ENCODE data around the gene PLOD2. TPM values are rescaled to one million over a fixed set of nuclear protein-coding genes. Genes with fewer than 3 reads are reported as not detected.

Gene PLOD2
- total RNA-seq, 2 experiments from 2014 or later, result not detected

- Histone ChIP-seq H3K27ac (ENCODE audit: low read depth, low read length, poor library complexity, severe bottlenecking) (no peak overlapping the region), H3K4me1 (ENCODE audit: insufficient read depth, low read length, poor library complexity, severe bottlenecking) (no peaks in the 10 kb centered on the region), H4K20me1 (ENCODE audit: insufficient read depth, low read length) (no peaks in the 10 kb centered on the region), H3K79me2 (ENCODE audit: insufficient read depth, low read depth, low read length) (no peaks in the 10 kb centered on the region), H3K9me2 (ENCODE audit: insufficient read depth, low read length) (no peaks in the 10 kb centered on the region), H3K36me3 (ENCODE audit: insufficient read depth, low read length) (no peaks in the 10 kb centered on the region), H3K4me2 (ENCODE audit: low read length) (no peak overlapping the region), H3K4me3 (ENCODE audit: low read depth, low read length, poor library complexity, severe bottlenecking) (no peak overlapping the region), H2AFZ (ENCODE audit: low read length) (no peak overlapping the region), H3K9me3 (ENCODE audit: low read length) (no peaks in the 10 kb centered on the region)
- DNase-seq (ENCODE audit: low spot score), result no peak
- ChIA-PET POLR2A (no interaction called here), CTCF (ENCODE audit: unreplicated experiment) (no interaction called here)
- intact Hi-C loops (cut with micrococcal nuclease; ENCODE audit: unreplicated experiment), result no loop called here
- BruUV-seq (replicated peaks), result no TSS peak
- TF ChIP-seq EZH2phosphoT487 (IDR thresholded peaks at IDR 0.05; ENCODE audit: borderline replicate concordance, low read depth, low read length), result no peak
- no peak for TF ChIP-seq CTCF (conservative IDR thresholded peaks at IDR 0.05; ENCODE audit: low read length)
Observed at GRCh38 chr3:146050691-146051090, 110.3 kb downstream of the PLOD2 start.

- Histone ChIP-seq H2AFZ (ENCODE audit: low read length) (no peak overlapping the region), H3K27ac (ENCODE audit: low read depth, low read length, poor library complexity, severe bottlenecking) (no peak overlapping the region), H3K4me2 (ENCODE audit: low read length) (no peak overlapping the region), H3K9me2 (ENCODE audit: insufficient read depth, low read length) (no peaks in the 10 kb centered on the region), H3K9me3 (ENCODE audit: low read length) (no peaks in the 10 kb centered on the region), H3K4me1 (ENCODE audit: insufficient read depth, low read length, poor library complexity, severe bottlenecking) (no peaks in the 10 kb centered on the region), H4K20me1 (ENCODE audit: insufficient read depth, low read length) (no peaks in the 10 kb centered on the region), H3K79me2 (ENCODE audit: insufficient read depth, low read depth, low read length) (no peaks in the 10 kb centered on the region), H3K36me3 (ENCODE audit: insufficient read depth, low read length) (no peaks in the 10 kb centered on the region), H3K4me3 (ENCODE audit: low read depth, low read length, poor library complexity, severe bottlenecking) (no peak overlapping the region)
- no peak for DNase-seq (ENCODE audit: low spot score)
- BruUV-seq (replicated peaks), result no TSS peak
- intact Hi-C loops (cut with micrococcal nuclease; ENCODE audit: unreplicated experiment), result no loop called here
- TF ChIP-seq EZH2phosphoT487 (IDR thresholded peaks at IDR 0.05; ENCODE audit: borderline replicate concordance, low read depth, low read length), result no peak
- TF ChIP-seq CTCF (conservative IDR thresholded peaks at IDR 0.05; ENCODE audit: low read length), result no peak
- ChIA-PET CTCF (ENCODE audit: unreplicated experiment) (no interaction called here), POLR2A (no interaction called here)
Observed at GRCh38 chr3:146047485-146047884, 113.5 kb downstream of the PLOD2 start.

- Histone ChIP-seq H4K20me1 (ENCODE audit: insufficient read depth, low read length) (no peaks in the 10 kb centered on the region), H3K4me3 (ENCODE audit: low read depth, low read length, poor library complexity, severe bottlenecking) (no peak overlapping the region), H3K4me1 (ENCODE audit: insufficient read depth, low read length, poor library complexity, severe bottlenecking) (no peaks in the 10 kb centered on the region), H3K4me2 (ENCODE audit: low read length) (no peak overlapping the region), H2AFZ (ENCODE audit: low read length) (no peak overlapping the region), H3K9me3 (ENCODE audit: low read length) (no peaks in the 10 kb centered on the region), H3K79me2 (ENCODE audit: insufficient read depth, low read depth, low read length) (no peaks in the 10 kb centered on the region), H3K27ac (ENCODE audit: low read depth, low read length, poor library complexity, severe bottlenecking) (no peak overlapping the region), H3K36me3 (ENCODE audit: insufficient read depth, low read length) (no peaks in the 10 kb centered on the region), H3K9me2 (ENCODE audit: insufficient read depth, low read length) (no peaks in the 10 kb centered on the region)
- no TSS peak for BruUV-seq (replicated peaks)
- DNase-seq (ENCODE audit: low spot score), result no peak
- POLR2A ChIA-PET, result no interaction called here
- TF ChIP-seq EZH2phosphoT487 (IDR thresholded peaks at IDR 0.05; ENCODE audit: borderline replicate concordance, low read depth, low read length), result no peak
- no peak for TF ChIP-seq CTCF (conservative IDR thresholded peaks at IDR 0.05; ENCODE audit: low read length)
- intact Hi-C loops (cut with micrococcal nuclease; ENCODE audit: unreplicated experiment), result no loop called here
- CTCF ChIA-PET (ENCODE audit: unreplicated experiment), result no interaction called here
Observed at GRCh38 chr3:146044046-146044445, 116.9 kb downstream of the PLOD2 start.

Measured in OCI-LY7 (cell line).